RPMI8226 (cell line): ENCODE measurements around the gene TMEM45A.
"Not testable (repeated sequence)": the region's sequence is repeated elsewhere in the genome, so short reads cannot be mapped to it uniquely, and the experiment has no call there.

Experiments
- DNase-seq: peaks from one replicate; pipeline ENCODE4 v3.0.0-alpha.2; 2015

TMEM45A gene

DNA sequence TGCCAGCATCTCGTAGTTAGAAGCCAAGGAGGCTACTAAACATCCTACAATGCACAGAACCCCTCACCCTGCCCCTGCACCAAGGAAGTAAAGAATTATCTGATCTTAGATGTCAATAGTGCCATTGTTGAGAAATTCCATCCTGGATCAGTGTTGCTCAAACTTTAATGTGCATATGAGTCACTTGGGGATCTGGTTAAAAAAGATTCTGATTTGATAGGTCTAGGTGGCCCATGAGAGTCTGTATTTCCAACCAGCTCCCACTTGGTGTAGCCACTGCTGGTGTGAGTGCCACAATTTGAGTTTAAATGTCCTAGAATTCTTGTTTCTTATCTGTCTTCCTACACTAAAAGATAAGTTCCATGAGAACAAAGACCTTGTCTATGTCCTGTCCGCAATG, 43.7 kb downstream of the TMEM45A start:
- no peak for DNase-seq

DNA sequence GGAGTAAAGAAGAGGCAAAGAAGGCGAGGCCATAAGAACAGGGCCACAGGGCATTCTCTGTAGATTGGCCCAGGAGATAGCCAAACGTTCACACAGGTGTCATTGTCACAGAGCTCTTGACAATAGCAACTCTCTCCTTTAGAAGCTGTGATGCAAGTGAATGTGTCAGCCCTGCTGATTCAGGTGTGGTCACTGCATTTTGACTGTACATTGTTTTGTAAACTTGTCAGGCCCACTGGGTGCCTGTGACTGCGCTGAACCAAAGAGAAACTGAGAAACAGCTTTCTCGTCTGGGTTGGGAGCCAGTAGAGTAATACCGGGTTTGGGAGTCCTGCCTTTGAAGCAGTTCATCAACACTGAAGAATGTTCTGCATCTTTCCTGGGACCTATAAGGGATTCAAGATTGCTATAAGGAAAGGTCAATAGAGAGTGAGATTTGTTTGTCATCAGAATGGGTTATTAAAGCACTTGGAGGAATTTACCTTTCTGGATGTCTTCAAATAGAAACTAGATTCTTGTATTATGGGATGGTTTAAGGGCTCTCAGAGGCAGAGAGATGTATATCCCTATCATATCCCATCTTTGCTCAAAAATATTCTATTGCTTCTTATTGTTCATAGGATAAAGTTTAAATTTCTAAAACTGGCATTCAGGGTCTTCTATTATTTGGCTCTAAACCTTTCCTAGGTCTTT, 45.4 kb downstream of the TMEM45A start:
- DNase-seq = no peak

DNA sequence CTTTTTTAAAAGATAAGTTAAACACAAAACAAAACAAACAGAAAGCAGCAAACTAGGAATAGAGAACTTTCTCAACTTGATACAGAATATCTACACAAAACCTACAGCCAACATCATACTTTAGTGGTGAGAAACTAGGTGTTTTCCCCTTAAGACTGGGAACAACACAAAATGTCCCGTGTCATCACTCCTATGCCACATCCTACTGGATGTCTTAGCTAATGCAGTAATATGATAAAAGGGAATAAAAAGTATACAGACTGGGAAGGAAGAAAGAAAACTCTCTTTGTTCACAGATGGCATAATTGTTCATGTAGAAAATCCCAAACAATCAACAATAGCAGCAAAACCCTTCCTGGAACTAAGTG, 45.9 kb downstream of the TMEM45A start:
- DNase-seq = no peak

DNA sequence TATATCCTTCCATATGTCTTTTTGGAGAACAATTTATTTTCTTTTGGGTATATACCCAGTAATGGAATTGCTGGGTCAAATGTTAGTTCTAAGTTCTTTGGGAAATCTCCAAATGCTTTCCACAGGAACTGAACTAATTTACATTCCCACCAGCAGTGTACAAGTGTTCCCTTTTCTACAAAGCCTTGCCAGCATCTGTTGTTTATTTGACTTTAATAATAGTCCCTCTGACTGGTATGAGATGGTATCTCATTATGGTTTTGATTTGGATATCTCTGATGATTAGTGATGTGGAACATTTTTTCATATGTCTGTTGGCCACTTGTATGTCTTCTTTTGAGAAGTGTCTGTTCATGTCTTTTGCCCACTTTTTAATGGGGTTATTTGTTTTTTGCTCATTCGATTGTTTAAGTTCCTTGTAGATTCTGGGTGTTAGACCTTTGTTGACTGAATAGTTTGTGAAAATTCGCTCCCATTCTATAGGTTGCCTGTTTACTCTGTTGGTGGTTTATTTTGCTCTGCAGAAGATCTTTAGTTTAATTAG, 48.4 kb downstream of the TMEM45A start:
- no peak for DNase-seq

DNA sequence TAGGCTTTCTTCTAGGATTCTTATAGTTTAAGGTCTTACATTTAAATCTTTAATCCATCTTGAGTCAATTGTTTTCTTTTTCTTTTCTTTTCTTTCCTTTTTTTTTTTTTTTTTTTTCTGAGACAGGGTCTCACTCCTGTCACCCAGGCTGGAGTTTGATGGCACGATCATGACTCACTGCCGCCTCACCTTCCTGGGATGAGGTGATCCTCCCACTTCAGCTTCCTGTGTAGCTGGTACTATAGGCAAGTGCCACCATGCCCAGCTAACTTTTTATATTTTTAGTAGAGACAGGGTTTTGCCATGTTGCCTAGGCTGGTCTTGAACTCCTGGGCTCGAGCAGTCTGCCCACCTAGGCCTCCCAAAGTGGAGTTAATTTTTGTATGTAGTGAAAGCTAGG, 49.0 kb downstream of the TMEM45A start:
- DNase-seq = not testable (repeated sequence)

DNA sequence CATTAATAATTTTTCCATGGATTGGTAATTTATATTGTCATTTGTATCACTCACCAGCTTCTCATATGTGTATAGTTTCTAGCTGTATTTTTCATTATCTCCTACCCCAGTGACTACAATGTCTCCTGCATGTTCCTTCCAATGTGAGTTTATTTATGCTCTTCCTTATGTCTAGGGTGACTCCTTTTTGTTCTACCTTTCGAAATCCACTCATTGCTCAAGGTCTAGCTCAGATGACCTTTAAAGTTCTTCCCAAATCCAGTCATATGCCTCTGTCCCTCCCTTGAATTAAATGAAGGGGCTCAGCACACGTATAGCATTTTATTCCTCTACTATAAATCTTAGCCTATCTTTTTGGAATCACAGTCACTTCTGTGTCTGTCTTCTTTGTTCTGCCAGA, 53.0 kb downstream of the TMEM45A start:
- no peak for DNase-seq

DNA sequence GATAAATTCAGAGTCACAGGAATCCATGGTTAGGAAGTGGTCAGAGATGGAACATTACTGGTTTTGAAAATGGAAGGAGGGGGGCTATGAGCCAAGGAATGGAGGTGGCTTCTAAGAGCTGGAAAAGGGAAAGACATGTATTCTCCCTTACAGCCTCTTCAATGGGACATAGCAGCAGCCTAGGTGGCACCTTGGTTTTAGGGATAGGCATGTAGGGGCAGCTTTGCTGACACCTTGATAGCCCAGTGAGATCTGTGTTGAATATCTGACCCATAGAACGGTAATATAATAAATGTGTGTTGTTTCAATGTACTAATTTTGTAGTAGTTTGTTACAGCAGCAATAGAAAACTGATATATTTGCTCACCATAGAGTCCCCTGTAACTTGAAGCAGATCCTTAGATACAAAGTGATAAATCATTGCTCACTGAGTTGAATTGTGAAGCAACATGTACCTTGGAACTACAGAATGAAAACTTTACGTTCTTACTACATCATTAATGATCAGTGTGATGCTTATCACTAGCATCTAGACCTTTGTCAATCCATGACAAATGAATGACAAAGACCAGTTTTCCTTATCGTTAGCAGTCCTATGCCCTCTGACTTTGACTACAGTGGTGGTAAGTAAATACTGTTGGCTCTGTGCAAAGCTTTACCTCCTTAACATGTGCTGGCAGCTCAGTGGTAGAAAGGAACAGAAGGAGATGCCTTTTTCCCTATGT, 53.8 kb downstream of the TMEM45A start:
- DNase-seq = no peak

DNA sequence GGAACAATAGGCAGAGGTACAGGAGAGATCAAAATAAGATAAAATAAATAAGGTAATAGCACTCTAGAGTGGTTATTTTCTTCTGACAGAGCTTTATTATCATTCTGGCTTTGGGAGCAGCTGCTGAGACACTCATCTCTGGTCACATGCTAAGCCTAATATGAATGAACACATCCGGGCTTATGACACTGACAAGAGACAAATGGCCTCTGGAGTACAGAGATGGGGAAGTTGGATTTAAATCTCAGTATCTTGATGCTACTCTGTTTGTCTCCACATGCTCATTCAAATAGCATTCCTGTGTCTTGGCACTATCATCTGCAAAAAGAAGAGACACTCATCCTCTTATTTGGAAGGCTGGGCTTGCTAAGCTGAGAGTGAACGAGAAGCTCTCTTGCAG, 55.6 kb downstream of the TMEM45A start:
- no peak for DNase-seq

DNA sequence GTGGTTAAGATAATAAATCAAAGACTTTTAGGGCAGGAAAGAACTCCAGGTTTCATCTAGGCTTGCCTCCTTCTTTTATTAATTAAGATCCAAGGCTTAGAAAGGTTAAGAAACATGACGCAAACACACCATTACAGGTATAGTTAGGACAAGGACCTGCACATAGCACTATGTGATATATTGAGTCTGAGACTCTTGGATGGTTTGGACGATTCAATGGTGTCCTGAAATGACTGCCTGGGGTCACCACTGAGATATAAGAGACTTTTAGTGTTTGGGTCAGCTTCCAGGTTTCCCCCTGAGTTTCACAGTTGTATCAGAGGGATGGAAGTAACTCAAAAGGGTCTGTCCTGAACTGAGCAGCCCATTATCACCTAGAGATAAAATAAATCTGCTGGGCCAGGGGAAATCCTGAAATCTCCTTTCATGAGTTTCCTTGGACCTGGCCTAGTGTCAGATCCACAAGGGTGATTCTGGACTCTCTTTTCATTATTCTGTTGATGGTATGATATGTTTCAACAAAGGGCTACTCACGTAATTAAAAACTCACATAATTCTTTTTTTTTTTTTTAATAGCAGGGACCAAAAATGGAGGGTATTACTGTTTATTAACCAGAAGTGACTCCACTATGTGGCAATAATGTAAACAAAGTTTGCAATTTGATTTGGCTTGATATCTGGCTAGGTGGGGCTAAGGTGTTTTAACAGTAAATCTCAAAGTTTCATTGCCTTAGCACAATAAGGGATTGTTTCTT, 61.4 kb downstream of the TMEM45A start:
- DNase-seq = no peak

DNA sequence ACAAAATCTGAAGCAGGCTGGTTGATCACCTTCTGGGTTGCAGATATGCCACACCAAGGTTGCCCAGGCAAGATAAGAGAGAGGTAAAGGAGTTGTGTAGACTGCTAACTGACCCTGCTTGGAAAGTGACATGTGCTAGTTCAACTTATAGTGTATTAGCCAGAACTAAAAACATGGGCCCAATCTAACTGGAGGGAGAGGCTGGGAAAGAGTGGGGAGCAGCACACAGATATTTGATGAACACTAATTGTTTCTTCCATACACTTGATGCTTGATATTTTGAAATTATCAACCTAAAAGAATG, 61.9 kb downstream of the TMEM45A start:
- no peak for DNase-seq

DNA sequence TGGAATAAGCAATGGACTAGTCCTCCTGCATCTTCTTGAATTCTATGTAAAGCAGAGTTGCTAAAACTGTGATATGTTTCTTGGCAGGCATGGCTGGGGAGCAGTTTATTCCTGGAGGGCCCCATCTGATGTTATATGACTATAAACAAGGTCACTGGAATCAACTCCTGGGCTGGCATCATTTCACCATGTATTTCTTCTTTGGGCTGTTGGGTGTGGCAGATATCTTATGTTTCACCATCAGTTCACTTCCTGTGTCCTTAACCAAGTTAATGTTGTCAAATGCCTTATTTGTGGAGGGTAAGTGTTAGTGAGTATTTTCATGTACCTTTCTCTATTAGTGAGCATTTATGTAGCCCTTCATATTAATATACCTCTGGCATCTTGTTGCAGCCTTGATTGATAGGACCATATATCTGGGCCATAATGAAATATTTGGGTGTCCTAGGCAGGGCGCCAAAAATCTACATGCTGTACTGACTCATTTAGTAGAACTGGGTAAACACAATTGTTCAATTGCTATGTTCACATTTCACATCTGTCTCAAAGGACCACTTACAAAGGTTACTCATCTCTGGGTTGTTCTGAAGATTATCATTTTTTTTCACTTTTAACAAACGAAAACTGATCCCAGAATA, 64.4 kb downstream of the TMEM45A start:
- no peak for DNase-seq

DNA sequence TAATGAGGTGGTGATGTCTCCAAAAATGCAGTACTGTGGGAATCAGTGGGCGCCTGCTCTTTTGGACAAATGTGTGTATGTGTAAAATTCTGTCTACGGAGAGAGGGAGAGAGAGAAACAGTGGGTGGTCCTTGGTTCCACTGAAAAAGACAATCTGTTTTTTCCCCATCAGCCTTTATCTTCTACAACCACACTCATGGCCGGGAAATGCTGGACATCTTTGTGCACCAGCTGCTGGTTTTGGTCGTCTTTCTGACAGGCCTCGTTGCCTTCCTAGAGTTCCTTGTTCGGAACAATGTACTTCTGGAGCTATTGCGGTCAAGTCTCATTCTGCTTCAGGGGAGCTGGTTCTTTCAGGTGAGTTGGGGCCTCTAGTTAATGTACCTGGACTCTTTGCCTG, 65.8 kb downstream of the TMEM45A start:
- no peak for DNase-seq

DNA sequence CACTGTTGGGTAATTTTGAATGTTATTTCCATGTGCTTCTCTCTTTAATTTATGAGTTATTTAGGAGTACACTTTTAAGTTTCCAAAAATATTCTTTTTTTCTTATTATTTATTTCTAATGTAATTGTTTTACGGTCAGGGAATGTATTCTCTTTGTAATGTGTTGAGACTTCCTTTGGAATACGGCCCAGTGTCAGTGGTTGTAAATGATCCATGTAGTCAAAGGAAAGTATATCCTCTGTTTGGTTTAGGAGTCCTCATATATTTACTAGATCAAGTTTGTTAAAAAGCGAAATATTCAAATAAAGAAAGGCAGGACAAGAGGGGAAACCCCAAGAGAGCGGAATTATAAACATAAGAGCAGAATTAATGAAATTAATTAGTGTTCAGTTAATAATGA, 68.0 kb downstream of the TMEM45A start:
- DNase-seq = no peak

DNA sequence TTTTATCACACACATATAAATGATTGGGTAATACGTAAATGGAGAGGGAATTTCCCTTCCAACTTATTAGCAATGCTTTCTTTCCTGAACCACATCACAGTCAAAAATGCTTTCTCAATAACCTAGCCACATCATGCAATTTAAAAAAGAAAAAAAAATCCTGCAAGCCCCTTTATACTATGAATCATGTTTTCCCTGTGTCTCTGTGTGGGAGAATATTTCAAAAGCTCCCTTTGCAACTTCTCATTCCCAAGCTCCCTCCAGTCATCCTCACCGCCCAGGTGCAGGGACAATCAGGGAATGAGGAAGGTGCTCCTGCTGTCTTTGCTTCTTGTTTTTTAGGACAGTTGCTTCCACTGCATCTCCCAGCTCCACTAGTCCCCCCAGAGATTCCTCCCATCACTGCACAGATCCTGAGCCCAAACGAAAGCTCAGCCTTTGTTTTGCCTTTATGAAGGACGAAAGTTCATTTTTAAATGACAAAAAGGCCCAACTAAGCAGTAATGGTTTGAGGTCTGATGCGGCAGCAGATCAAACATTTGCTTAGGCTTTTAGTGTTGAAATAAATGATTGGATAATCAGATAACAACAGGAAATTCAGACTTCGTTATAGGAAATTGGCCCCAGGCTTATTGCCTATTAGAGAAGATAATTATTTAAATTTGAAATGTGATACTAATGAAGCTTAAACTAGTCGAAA, 69.2 kb downstream of the TMEM45A start:
- DNase-seq = no peak

DNA sequence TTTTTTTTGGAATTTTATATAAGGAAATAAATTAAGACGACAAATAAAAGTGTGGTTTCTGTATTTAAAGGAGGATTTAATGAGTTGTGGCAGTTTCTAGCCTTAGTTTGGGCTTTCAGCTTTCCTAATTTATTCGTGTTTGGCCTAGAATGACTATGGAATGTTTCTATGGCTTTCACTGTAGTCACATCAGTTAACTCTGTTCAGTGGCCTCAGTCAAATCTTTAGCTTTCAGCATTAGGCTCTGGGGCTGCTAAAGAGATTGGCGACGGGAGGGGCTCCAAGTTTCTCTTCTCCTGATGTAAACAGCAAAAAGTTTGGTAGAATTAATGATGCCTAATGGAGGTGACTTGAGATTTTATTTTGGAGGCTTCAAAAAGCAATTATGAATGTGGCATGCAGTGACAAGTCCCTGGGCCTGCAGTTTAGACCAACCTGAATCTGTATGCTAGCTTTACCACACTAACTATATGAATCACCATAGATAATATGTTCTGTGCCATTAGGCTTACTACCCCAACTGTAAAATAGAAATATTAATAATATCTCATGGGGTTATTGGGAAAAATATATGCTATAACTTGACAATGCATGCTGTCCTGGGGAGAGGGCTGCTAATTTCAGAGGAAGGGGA, 69.9 kb downstream of the TMEM45A start:
- no peak for DNase-seq

DNA sequence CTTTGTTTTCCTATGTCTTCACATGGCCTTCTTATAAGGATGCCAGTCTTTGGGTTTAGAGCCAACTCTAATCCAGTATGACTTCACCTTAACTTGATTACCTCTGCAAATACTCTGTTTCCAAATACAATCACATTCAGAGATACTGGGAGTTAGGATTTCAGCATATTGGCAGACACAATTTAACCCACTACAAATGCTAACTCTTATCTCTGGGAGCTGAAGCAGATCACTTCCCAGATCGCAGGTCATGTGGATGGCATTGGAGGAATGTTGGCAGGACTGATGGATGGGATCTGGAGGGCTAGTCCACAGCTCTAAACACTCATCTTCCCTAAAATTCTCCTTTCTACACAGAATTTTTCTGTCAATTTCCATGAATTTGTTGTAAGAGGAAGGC, 70.8 kb downstream of the TMEM45A start:
- DNase-seq = no peak

DNA sequence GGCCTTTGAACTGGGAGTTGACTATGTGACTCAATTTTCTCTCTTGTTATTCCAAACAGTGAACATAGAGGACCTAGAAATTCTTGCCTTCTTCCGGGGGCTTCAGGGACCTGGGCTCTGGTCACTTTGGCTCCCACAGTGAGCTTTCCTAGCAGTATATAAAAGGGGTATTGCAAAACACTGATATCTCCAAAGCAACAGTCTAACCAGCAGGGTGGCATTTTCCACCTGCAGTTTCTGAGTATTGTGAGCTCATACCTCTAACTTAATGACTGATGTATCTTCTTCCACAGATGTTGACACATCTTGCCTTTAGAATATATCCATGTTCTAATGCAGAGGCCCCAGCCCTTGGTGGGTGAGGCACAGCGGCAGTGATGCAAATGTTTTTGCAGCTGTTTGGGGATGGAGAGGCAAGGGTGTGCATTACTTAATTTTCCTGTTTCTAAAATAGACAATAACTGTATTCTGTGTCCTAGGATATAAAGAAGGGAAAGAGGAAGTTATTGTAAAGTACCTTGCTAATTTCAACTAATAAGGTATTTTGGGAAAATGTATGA, 71.3 kb downstream of the TMEM45A start:
- no peak for DNase-seq

DNA sequence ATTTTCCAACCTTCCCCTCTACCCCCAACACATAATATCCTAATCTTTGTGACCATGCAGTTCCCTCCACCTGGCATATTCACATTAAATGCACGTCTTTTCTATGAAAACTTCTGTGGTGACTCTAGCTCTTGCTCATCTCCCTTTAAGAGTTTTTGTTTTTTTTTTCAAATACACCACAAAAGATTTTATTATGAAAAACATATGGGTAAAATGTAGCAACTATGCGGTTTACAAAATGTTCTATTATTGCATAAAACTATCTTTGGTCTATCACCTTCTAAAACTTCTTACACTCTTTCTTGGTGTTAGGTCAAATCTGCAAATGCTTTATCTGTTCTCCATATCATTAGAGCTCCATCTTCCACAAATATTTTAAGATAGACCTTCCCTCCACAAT, 78.4 kb downstream of the TMEM45A start:
- DNase-seq = no peak

DNA sequence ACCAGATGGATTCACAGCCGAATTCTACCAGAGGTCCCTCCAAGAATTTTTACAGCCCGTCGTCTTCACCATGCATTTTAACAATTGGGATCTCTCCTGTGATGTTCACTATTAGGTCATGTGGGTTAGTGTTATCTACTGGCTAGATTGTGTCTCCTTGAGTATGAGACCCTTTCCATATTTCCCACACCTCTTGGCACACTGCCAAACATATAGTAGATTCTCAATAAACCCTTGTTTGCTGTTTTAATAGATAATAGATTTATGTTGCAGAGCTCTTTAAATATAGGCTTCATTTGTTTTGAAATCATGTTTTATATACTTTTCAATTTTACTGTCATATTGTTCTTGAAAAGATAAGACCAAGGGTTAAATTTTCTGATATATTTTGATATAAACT, 82.1 kb downstream of the TMEM45A start:
- no peak for DNase-seq

DNA sequence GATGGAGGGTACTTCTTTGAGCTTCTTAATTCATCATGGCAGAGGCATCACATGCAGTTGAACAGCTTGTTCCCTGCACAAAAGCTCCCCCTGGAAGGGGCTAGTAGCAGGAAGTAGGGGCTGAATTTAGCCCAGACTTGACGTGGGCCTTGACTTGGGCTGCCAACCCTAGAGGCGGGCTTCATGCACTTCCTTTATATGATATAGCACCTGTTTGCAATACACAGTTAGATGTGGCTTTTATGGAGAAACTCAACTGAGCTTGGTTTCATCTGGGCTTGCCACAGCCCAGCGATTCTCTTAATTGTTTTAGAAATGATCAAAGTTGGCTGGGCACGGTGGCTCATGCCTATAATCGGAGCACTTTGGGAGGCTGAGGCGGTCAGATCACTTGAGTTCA, 83.3 kb downstream of the TMEM45A start:
- no peak for DNase-seq

DNA sequence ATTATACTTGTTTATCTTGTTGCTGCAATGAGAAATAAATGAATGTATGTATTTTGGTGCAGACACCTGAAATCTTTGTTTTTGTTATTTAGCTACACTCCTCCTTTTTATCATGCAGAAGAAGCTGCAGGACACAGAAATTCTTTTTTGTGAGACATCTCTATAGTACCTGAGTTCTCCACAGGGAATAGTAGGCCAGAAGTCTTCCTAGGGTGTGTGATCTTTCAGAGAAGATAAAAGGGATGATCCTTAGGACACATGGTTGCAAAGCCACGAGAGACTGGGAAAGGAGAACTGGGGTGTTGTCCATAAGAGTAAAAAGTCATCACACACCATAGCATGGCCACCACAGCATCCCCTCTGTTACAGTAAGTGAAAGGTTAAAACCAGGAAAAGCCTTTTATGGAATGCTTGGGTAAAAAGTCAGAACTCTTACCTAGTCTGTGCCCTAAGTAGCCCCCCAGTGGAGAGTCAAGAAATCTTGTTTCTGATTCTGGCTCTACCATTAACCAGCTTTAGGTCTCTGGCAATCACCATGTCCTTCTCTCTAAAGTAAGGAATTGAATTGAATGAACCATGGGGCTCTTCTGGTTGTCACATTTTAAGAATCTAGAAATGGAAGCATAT, 85.1 kb downstream of the TMEM45A start:
- DNase-seq = no peak

DNA sequence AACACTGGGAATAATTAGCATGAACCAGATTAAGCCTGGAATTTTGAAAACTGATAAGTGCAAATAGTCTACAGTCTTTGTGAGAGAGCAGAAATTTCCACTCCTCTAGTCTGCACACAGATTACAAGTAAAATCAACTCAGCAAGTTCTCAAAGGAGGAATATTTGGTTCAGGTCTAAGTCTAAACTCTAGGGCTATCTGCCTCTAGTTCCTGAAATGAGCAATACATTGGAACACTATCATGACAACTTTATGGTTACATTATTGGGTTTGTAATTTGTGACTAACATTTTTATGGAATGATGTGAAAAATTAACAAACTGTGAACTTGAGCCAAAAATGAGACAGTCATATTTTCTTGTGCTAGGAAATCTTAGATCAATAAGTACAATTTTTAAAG, 86.2 kb downstream of the TMEM45A start:
- DNase-seq = no peak
